ENCODE results near the gene MBP.

The MBP gene

GRCh38 chr18:77133051-77133834 is 660 bp upstream of the MBP start:
- DNase-seq = no peak

GRCh38 chr18:77131652-77132368 is 773 bp downstream of the MBP start:
- no peak for DNase-seq

GRCh38 chr18:77131100-77131651 is 1.4 kb downstream of the MBP start:
- DNase-seq = peak; percentile 58

- DNase-seq = no peak
These were observed 2.1 kb downstream of the MBP start for GRCh38 chr18:77130229-77131099.

- DNase-seq = no peak
These were observed 3.4 kb downstream of the MBP start for GRCh38 chr18:77129150-77129551.

GRCh38 chr18:77127769-77128671 is 4.6 kb downstream of the MBP start:
- DNase-seq = peak; percentile 100

GRCh38 chr18:77124452-77124922 is 8.1 kb downstream of the MBP start:
- DNase-seq = peak; percentile 68

- DNase-seq = no peak
These were observed 9.0 kb downstream of the MBP start for GRCh38 chr18:77123320-77124231.

- DNase-seq = no peak
These were observed 11.1 kb downstream of the MBP start for GRCh38 chr18:77121523-77121922.

GRCh38 chr18:77119851-77120491 is 12.6 kb downstream of the MBP start:
- no peak for DNase-seq

GRCh38 chr18:77119101-77119850 is 13.3 kb downstream of the MBP start:
- no peak for DNase-seq

GRCh38 chr18:77118256-77119090 is 14.1 kb downstream of the MBP start:
- DNase-seq = no peak

- no peak for DNase-seq
These were observed 16.1 kb downstream of the MBP start for GRCh38 chr18:77116201-77117080.

GRCh38 chr18:77115192-77115953 is 17.2 kb downstream of the MBP start:
- peak; percentile 93 for DNase-seq

GRCh38 chr18:77114415-77115191 is 18.0 kb downstream of the MBP start:
- peak; percentile 100 for DNase-seq

- no peak for DNase-seq
These were observed 18.5 kb downstream of the MBP start for GRCh38 chr18:77114152-77114414.

Data from GF-D8 (cell line).